HepG2 (cell line): ENCODE results near the gene CKAP2L. TPM values are rescaled to one million over a fixed set of nuclear protein-coding genes. Genes with fewer than 3 reads are reported as not detected.

Experiments
- KDM5B ChIP-seq: sonication (generic); formaldehyde crosslinking; IDR thresholded peaks from 2 replicates; pipeline ENCODE4 v1.4.0; 2020; ENCODE audit warnings: missing genetic modification reagents, mild to moderate bottlenecking, borderline replicate concordance
- MAFG ChIP-seq: sonication (generic); formaldehyde crosslinking; IDR thresholded peaks from 2 replicates; pipeline ENCODE4 v1.5.1; 2020; ENCODE audit warnings: mild to moderate bottlenecking, missing genetic modification reagents
- MTA1 ChIP-seq: sonication (generic); formaldehyde crosslinking; IDR thresholded peaks from 2 replicates; pipeline ENCODE4 v1.4.0; 2020; ENCODE audit warnings: missing genetic modification reagents, mild to moderate bottlenecking, borderline replicate concordance
- NCOA2 ChIP-seq: sonication (generic); formaldehyde crosslinking; IDR thresholded peaks from 2 replicates; pipeline ENCODE4 v1.8.0; 2022; ENCODE audit warnings: inconsistent platforms
- PHF21A ChIP-seq: sonication (generic); formaldehyde crosslinking; IDR thresholded peaks from 2 replicates; pipeline ENCODE4 v1.5.0; 2020; ENCODE audit warnings: mild to moderate bottlenecking, missing genetic modification reagents
- POGK ChIP-seq: sonication (generic); formaldehyde crosslinking; conservative IDR thresholded peaks from 2 replicates; pipeline ENCODE4 v1.8.0; 2022; ENCODE audit warnings: mild to moderate bottlenecking, moderate library complexity, missing genetic modification reagents
- PRDM15 ChIP-seq: sonication (generic); formaldehyde crosslinking; IDR thresholded peaks from 2 replicates; pipeline ENCODE4 v1.4.0; 2020; ENCODE audit warnings: missing genetic modification reagents
- SIX1 ChIP-seq: sonication (generic); formaldehyde crosslinking; IDR thresholded peaks from 2 replicates; pipeline ENCODE4 v1.4.0; 2020; ENCODE audit warnings: missing genetic modification reagents, borderline replicate concordance
- SKI ChIP-seq: fragments of 450-650 bp; IDR thresholded peaks from one replicate; pipeline ENCODE4 v1.6.1; 2018; ENCODE audit warnings: mild to moderate bottlenecking; ENCODE audit not compliant: partially characterized antibody
- SMAD3 ChIP-seq: sonication (generic); formaldehyde crosslinking; IDR thresholded peaks from 2 replicates; pipeline ENCODE4 v1.4.0; 2020; ENCODE audit warnings: missing genetic modification reagents
- SMC3 ChIP-seq: IDR thresholded peaks from 2 replicates; pipeline ENCODE4 v1.6.1; 2011; ENCODE audit warnings: low read length, improper control_type of control experiment
- TBL1XR1 ChIP-seq: fragments of 150-350 bp; IDR thresholded peaks from 2 replicates; pipeline ENCODE4 v1.6.1; 2014; ENCODE audit warnings: borderline replicate concordance, low read length; ENCODE audit not compliant: partially characterized antibody
- ZFP82 ChIP-seq: sonication (generic); formaldehyde crosslinking; IDR thresholded peaks from 2 replicates; pipeline ENCODE4 v1.5.1; 2020; ENCODE audit warnings: mild to moderate bottlenecking, missing genetic modification reagents, borderline replicate concordance
- ZNF547 ChIP-seq: sonication (generic); formaldehyde crosslinking; IDR thresholded peaks from 2 replicates; pipeline ENCODE4 v1.5.1; 2020; ENCODE audit warnings: mild to moderate bottlenecking, missing genetic modification reagents
- ZNF556 ChIP-seq: sonication (generic); formaldehyde crosslinking; IDR thresholded peaks from 2 replicates; pipeline ENCODE4 v1.4.0; 2020; ENCODE audit warnings: mild to moderate bottlenecking, missing genetic modification reagents, borderline replicate concordance
- ZNF75D ChIP-seq: sonication (generic); formaldehyde crosslinking; IDR thresholded peaks from 2 replicates; pipeline ENCODE4 v1.8.1; 2023; ENCODE audit warnings: missing genetic modification reagents, mild to moderate bottlenecking, borderline replicate concordance
- ZNF770 ChIP-seq: sonication (generic); formaldehyde crosslinking; IDR thresholded peaks from 2 replicates; pipeline ENCODE4 v1.5.0; 2020; ENCODE audit warnings: mild to moderate bottlenecking, missing genetic modification reagents
- polyA plus RNA-seq, 8 experiments: library from polyadenylated mRNA; depleted of rRNA in 3 of 8; stranded (reverse) in 7 of 8; unstranded in 1 of 8; fragments of >200 nt; fragmentation: Illumina TruSeq in 4 of 8; extraction: Trizol in 4 of 8; gene quantifications; 2 replicates each; pipeline versions ENCODE4 v1.2.1 to v1.2.3, GENCODE V29; 2011 to 2016; ENCODE audit warnings: low read depth in 4 of 8, missing spikeins in 1 of 8, mixed read lengths in 1 of 8; ENCODE audit not compliant: insufficient read depth in 1 of 8
- total RNA-seq, 5 experiments: library from RNA; depleted of rRNA; stranded (reverse); fragments of >200 nt; fragmentation: Illumina TruSeq; extraction: Trizol; gene quantifications; 2 replicates each; pipeline ENCODE4 v1.2.3, GENCODE V29; 2016; ENCODE audit warnings: low read depth in 1 of 5
- TF ChIP-seq, protein P1 (sequence below): IDR thresholded peaks from 2 replicates; pipeline ENCODE4 v1.6.1; 2016; ENCODE audit warnings: missing compliant biosample characterization, missing genetic modification reagents, borderline replicate concordance
- TF ChIP-seq, protein P2 (sequence below): sonication (generic); formaldehyde crosslinking; IDR thresholded peaks from 2 replicates; pipeline ENCODE4 v1.5.1; 2020; ENCODE audit warnings: mild to moderate bottlenecking, moderate library complexity, missing genetic modification reagents

The CKAP2L gene
- total and polyA plus RNA-seq, 2 of the 13 experiments (the other 11 are each of a cell fraction or from before 2014, with no cell fraction given), result 7.1 to 9.5 TPM

- TF ChIP-seq PRDM15, result no peak
- TF ChIP-seq ZNF556 (CRISPR knock-in tag), result no peak; the same call in 1 of the 2 replicates
- 0 out of 2 replicates have a peak, but pooled peaks have one; percentile 18 for TF ChIP-seq SMC3
- peak; percentile 80; the same call in 1 of the 2 replicates for TF ChIP-seq KDM5B (CRISPR knock-in tag)
- TF ChIP-seq ZFP82, result no peak
- TF ChIP-seq, protein P1, sequence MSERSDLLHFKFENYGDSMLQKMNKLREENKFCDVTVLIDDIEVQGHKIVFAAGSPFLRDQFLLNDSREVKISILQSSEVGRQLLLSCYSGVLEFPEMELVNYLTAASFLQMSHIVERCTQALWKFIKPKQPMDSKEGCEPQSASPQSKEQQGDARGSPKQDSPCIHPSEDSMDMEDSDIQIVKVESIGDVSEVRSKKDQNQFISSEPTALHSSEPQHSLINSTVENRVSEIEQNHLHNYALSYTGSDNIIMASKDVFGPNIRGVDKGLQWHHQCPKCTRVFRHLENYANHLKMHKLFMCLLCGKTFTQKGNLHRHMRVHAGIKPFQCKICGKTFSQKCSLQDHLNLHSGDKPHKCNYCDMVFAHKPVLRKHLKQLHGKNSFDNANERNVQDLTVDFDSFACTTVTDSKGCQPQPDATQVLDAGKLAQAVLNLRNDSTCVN (CRISPR knock-in tag), result peak; percentile 78
- TF ChIP-seq, protein P2, sequence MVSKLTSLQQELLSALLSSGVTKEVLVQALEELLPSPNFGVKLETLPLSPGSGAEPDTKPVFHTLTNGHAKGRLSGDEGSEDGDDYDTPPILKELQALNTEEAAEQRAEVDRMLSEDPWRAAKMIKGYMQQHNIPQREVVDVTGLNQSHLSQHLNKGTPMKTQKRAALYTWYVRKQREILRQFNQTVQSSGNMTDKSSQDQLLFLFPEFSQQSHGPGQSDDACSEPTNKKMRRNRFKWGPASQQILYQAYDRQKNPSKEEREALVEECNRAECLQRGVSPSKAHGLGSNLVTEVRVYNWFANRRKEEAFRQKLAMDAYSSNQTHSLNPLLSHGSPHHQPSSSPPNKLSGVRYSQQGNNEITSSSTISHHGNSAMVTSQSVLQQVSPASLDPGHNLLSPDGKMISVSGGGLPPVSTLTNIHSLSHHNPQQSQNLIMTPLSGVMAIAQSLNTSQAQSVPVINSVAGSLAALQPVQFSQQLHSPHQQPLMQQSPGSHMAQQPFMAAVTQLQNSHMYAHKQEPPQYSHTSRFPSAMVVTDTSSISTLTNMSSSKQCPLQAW (CRISPR knock-in tag), result peak; percentile 78
- no peak for TF ChIP-seq ZNF75D (CRISPR knock-in tag)
- peak; percentile 96 for TF ChIP-seq SKI
- TF ChIP-seq PHF21A (CRISPR knock-in tag), result 0 out of 2 replicates have a peak, but pooled peaks have one; percentile 44
- TF ChIP-seq POGK, result 0 out of 2 replicates have a peak, but pooled peaks have one; percentile 36
- peak; percentile 96 for TF ChIP-seq MAFG
- TF ChIP-seq ZNF547 (CRISPR knock-in tag), result peak; percentile 36; the same call in 1 of the 2 replicates
- TF ChIP-seq TBL1XR1, result peak; percentile 87
- peak; percentile 43; the same call in 1 of the 2 replicates for TF ChIP-seq NCOA2 (CRISPR knock-in tag)
- TF ChIP-seq SIX1 (CRISPR knock-in tag), result 0 out of 2 replicates have a peak, but pooled peaks have one; percentile 38
- TF ChIP-seq MTA1, result peak; percentile 52; the same call in 1 of the 2 replicates
- TF ChIP-seq ZNF770 (CRISPR knock-in tag), result no peak
- 0 out of 2 replicates have a peak, but pooled peaks have one; percentile 74 for TF ChIP-seq SMAD3 (CRISPR knock-in tag)
Observed at GRCh38 chr2:112692495-112692911, 71.9 kb downstream of the CKAP2L start (continued).
